Adipose tissue (tissue), 3 donors: Measurements from ENCODE around the gene ZNF688. TPM values are rescaled to one million over a fixed set of nuclear protein-coding genes. Genes with fewer than 3 reads are reported as not detected.
A peak's percentile ranks its signal among the peaks of the same experiment; 100 is the strongest.

Experiments
- H3K27ac ChIP-seq: one replicate; pipeline ENCODE4 v1.5.1; 2013; ENCODE audit warnings: low read depth, low read length
- WGBS, 3 donors: extraction: QIAGEN DNeasy Blood & Tissue Kit; methylation state at CpG; one replicate each; pipeline ENCODE4 v1.1.7; 2013; 5-methylcytosine and 5-hydroxymethylcytosine counted together
- polyA plus RNA-seq, 3 donors: library from polyadenylated mRNA; stranded (reverse); fragments of 200-250 nt; gene quantifications; one replicate each; pipeline ENCODE4 v1.2.3, GENCODE V29; 2013
- donor health status: healthy with polysubstance abuse.
- donor health status: Bipolar disorder and iron deficiency.
- donor health status: healthy.

Gene ZNF688
- polyA plus RNA-seq, result 10 to 100 TPM in 1 of 3 donors, 1 to 10 TPM in 2; 8.7 to 21.9 (median 9.7) TPM

DNA sequence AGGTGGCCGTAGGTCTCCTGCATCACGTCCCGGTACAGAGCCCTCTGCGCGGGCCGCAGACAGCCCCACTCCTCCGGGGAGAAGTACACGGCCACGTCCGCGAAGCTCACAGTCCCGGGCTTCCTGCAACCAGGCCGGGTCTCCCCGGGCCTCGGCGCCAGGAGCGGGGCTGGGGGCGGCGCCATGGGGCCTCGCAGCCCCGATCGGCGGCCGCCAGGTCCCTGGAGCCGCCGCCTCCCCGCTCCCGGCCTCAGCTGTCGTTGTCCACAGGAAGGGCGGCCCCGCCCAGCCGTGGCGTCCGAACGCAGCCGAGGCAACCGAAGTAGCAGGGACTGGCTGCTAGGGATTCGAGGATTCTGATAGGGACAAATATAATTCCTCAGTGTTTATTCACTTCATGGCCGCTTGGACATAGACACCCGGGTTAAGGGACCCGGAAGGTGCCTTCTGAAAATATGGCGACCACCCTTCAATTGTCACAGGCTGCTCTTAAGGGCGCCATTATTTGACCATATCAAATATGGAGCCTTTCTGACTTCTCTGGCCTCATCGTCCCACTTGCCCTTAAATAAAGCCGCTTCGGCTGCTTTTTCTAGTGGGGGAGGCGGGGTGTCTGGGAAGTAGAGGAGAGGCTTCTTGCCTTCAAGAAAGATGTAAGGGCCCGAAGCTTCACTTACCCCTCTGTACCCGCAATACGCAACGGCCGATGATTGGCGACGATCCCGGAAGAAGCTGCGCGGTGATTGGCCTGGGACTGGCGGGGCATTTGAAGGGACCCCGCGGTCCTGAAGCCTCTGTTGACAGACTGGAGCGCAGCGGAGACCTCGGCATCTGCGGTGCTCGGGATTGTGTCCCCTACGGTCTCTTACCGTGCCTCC is at the start of gene ZNF688:
ZNF688 (minus strand) TSS at position 270 of the 878 bp plus-strand sequence; CDS start at position 185, 85 bp downstream.
- H3K27ac ChIP-seq, result peak within 1 kb of the TSS; percentile 51
- WGBS, 3 donors, result 0 to 1% (median 0%) methylated on average over 51 to 67 of the region's 67 CpGs

GRCh38 chr16:30620169-30620568 is 48.7 kb upstream of the ZNF688 start:
- no peak overlapping the region for H3K27ac ChIP-seq
- 45 to 71% (median 64%) methylated on average over 3 of the region's 3 CpGs for WGBS, 3 donors

- WGBS, 3 donors, result 85 to 91% (median 90%) methylated on average over 5 of the region's 5 CpGs
- no peak overlapping the region for H3K27ac ChIP-seq
Observed at GRCh38 chr16:30619638-30620037, 48.1 kb upstream of the ZNF688 start.

GRCh38 chr16:30619202-30619601 is 47.7 kb upstream of the ZNF688 start:
- 62 to 88% (median 64%) methylated on average over 4 of the region's 4 CpGs for WGBS, 3 donors
- no peak overlapping the region for H3K27ac ChIP-seq

- 44 to 53% (median 47%) methylated on average over 12 of the region's 12 CpGs for WGBS, 3 donors
- H3K27ac ChIP-seq, result no peak overlapping the region
Observed at GRCh38 chr16:30615358-30616091, 44.0 kb upstream of the ZNF688 start.

- 0 to 1% (median 0%) methylated on average over 63 of the region's 63 CpGs for WGBS, 3 donors
Observed at GRCh38 chr16:30609926-30610839, 38.7 kb upstream of the ZNF688 start, which contains the start of gene ZNF689. TSS of gene ZNF689 (minus strand) at chr16:30610389. CDS start at chr16:30610041, 348 bp downstream.

GRCh38 chr16:30609002-30609925 is 37.8 kb upstream of the ZNF688 start:
- WGBS, 3 donors, result 12 to 14% (median 13%) methylated on average over 39 to 40 of the region's 40 CpGs
- peak overlapping the region; percentile 46 for H3K27ac ChIP-seq

More at GRCh38 chr16:30609926-30610839, 38.7 kb upstream of the ZNF688 start, which contains the start of gene ZNF689:
- peak within 1 kb of the TSS; percentile 46 for H3K27ac ChIP-seq

GRCh38 chr16:30606004-30606403 is 34.5 kb upstream of the ZNF688 start:
- H3K27ac ChIP-seq, result no peak overlapping the region
- 97 to 99% (median 98%) methylated on average over 3 of the region's 3 CpGs for WGBS, 3 donors

- 66 to 91% (median 82%) methylated on average over 15 of the region's 15 CpGs for WGBS, 3 donors
- H3K27ac ChIP-seq, result no peak overlapping the region
Observed at GRCh38 chr16:30605158-30605557, 33.6 kb upstream of the ZNF688 start.

DNA sequence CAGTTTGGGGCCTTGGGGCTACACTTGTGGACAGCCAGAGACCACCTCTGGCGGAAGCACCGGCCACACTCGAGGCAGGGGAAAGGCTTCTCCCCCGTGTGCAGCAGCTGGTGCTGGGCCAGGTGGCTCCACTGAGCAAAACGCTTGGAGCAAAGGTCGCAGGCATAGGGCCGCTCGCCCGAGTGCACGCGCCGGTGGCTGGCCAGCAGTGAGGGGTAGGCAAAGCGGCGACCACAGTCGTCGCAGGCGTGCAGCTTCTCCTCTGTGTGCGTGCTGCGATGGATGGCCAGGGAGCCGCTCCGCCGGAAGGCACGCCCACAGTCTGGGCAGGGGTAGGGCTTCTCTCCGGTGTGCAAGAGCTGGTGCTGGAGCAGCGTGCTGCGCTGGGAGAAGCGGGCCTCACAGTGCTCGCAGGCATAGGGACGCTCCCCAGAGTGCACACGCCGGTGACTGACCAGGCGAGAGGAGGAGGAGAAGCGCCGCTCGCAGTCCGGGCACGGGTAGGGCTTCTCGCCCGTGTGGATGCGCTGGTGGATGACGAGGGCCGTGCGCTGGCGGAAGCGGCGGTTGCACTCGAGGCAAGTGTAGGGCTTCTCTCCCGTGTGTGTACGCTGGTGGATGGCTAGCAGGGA is 32.9 kb upstream of the ZNF688 start:
- 90 to 94% (median 92%) methylated on average over 49 of the region's 49 CpGs for WGBS, 3 donors
- H3K27ac ChIP-seq, result no peak overlapping the region

DNA sequence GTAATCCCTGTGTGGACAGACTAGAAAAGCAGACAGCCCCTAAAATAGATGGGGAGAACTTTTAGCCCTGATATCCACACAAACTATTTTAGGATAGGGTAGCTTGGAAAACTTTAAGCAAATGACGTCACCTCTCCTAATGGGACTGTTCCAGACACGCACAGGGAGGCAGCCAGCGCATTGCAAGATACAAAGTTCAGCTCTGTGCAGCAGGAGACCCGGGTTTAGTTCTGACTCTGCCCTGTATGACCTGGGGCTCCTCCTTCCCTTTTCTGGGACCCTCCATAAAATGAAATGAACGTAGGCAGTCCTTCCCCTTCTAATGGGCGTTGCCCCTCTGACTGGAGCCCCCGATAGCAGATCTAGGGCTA is 32.4 kb upstream of the ZNF688 start:
- WGBS, 3 donors, result 84 to 87% (median 86%) methylated on average over 7 of the region's 7 CpGs
- no peak overlapping the region for H3K27ac ChIP-seq

- 59 to 69% (median 60%) methylated on average over 4 of the region's 4 CpGs for WGBS, 3 donors
- H3K27ac ChIP-seq, result no peak overlapping the region
Observed at GRCh38 chr16:30602616-30603277, 31.2 kb upstream of the ZNF688 start.

DNA sequence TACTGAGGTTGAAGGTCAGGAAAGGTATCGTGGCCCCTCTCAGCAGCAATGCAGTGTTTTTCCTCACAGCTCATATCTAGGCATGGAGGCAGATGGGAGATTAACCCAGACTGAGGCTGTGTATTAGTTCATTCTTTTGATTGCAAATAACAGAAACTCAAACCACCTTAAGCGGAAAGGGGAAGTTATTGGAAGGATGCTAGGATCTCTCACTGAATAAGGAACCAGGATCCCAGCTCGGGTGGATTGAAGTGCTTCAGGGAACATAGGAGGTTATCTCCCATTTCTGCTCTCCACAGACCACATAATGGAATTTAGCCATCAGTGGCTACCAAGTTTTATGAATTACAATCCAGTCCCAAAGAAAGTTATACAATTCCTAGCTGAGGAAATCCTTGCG is 30.5 kb upstream of the ZNF688 start:
- WGBS, 3 donors, result 57 to 78% (median 63%) methylated on average over 4 of the region's 4 CpGs
- no peak overlapping the region for H3K27ac ChIP-seq

- WGBS, 3 donors, result 96 to 98% (median 97%) methylated on average over 2 of the region's 2 CpGs
- no peak overlapping the region for H3K27ac ChIP-seq
Observed at GRCh38 chr16:30600929-30601328, 29.4 kb upstream of the ZNF688 start.

GRCh38 chr16:30600215-30600614 is 28.7 kb upstream of the ZNF688 start:
- 93 to 99% (median 99%) methylated on average over 3 of the region's 3 CpGs for WGBS, 3 donors
- no peak overlapping the region for H3K27ac ChIP-seq

- 96% methylated on average over 4 of the region's 4 CpGs for WGBS, 3 donors
Observed at GRCh38 chr16:30592871-30593270, 21.4 kb upstream of the ZNF688 start.

More at GRCh38 chr16:30592871-30593270, 21.4 kb upstream of the ZNF688 start:
- H3K27ac ChIP-seq, result no peak overlapping the region
